A549 (cell line): ENCODE measurements around the gene RAB17. TPM values are rescaled to one million over a fixed set of nuclear protein-coding genes. Genes with fewer than 3 reads are reported as not detected.
A peak's percentile ranks its signal among the peaks of the same experiment; 100 is the strongest.

Experiments
- ATAC-seq, 2 experiments: fragments of 200-7000 bp in 1 of 2; fragments of >200 bp in 1 of 2; cut with Nextera tagmentation in 1 of 2; cut with Tn5 transposase in 1 of 2; 3 replicates each; pipeline versions ENCODE4 v1.8.0 to v1.9.1; 2018 to 2020; ENCODE audit warnings: mild to moderate bottlenecking in 1 of 2, moderate library complexity in 1 of 2
- CTCF ChIA-PET: fragments of 300-600 bp; sonication (Branson Sonifier 250); formaldehyde crosslinking; extraction: SDS; loops from one replicate; lab custom pipeline; 2021; ENCODE audit warnings: antibody characterized with exemption, inconsistent platforms; lab: Yijun Ruan, JAX
- POLR2A ChIA-PET: fragments of 350-600 bp; formaldehyde crosslinking; extraction: SDS; loops from one replicate; lab custom pipeline; 2021; ENCODE audit warnings: antibody characterized with exemption, inconsistent platforms; lab: Yijun Ruan, JAX
- DNase-seq, 2 experiments: peaks; one replicate each; pipeline versions ENCODE4 v3.0.0 to v3.0.0-alpha.2; 2011 to 2016; ENCODE audit warnings: low read depth in 1 of 2, low spot score in 1 of 2
- FAIRE-seq: peaks from 2 replicates; lab custom pipeline; 2011; peaks lifted over from hg19 to GRCh38; lab: Jason Lieb, UNC
- H3K27ac ChIP-seq, 2 experiments: fragments of >200 bp; sonication (Bioruptor Twin); formaldehyde crosslinking; 3 replicates each; pipeline ENCODE4 v1.5.1; 2016 to 2017
- H3K4me1 ChIP-seq: fragments of >200 bp; sonication (Bioruptor Twin); formaldehyde crosslinking; 3 replicates; pipeline ENCODE4 v1.6.1; 2016
- H3K4me2 ChIP-seq: fragments of >200 bp; sonication (Bioruptor Twin); formaldehyde crosslinking; 3 replicates; pipeline ENCODE4 v1.6.1; 2016
- H3K4me3 ChIP-seq: fragments of >200 bp; sonication (Bioruptor Twin); formaldehyde crosslinking; 3 replicates; pipeline ENCODE4 v1.5.1; 2016
- H3K9me3 ChIP-seq: fragments of >200 bp; sonication (Bioruptor Twin); formaldehyde crosslinking; 3 replicates; pipeline ENCODE4 v1.6.1; 2016
- CBX8 ChIP-seq: fragments of 200-600 bp; sonication (generic); IDR thresholded peaks from 2 replicates; pipeline ENCODE4 v1.6.1; 2016
- CHD2 ChIP-seq: fragments of 150-350 bp; IDR thresholded peaks from 2 replicates; pipeline ENCODE4 v1.6.1; 2014; ENCODE audit warnings: low read length; ENCODE audit not compliant: partially characterized antibody
- EHF ChIP-seq: fragments of 250-450 bp; sonication (Bioruptor Pico); IDR thresholded peaks from 2 replicates; pipeline ENCODE4 v1.5.0; 2020; ENCODE audit warnings: mild to moderate bottlenecking
- FOXS1 ChIP-seq: fragments of 250-450 bp; sonication (Bioruptor Pico); IDR thresholded peaks from 2 replicates; pipeline ENCODE4 v1.5.0; 2020; ENCODE audit warnings: mild to moderate bottlenecking, moderate library complexity
- HDAC2 ChIP-seq: fragments of 200-600 bp; sonication (generic); IDR thresholded peaks from 2 replicates; pipeline ENCODE4 v1.6.1; 2016
- HEYL ChIP-seq: fragments of 250-450 bp; sonication (Bioruptor Pico); IDR thresholded peaks from 2 replicates; pipeline ENCODE4 v1.8.0; 2021; ENCODE audit warnings: mild to moderate bottlenecking, moderate library complexity
- HOXB13 ChIP-seq: fragments of 250-450 bp; sonication (Bioruptor Pico); IDR thresholded peaks from 2 replicates; pipeline ENCODE4 v1.5.0; 2020; ENCODE audit warnings: low read depth, mild to moderate bottlenecking, moderate library complexity
- HOXB5 ChIP-seq: fragments of 250-450 bp; sonication (Bioruptor Pico); IDR thresholded peaks from 2 replicates; pipeline ENCODE4 v1.5.0; 2020; ENCODE audit warnings: mild to moderate bottlenecking, moderate library complexity
- JUN ChIP-seq, 2 experiments: fragments of >200 bp; sonication (Bioruptor Twin); formaldehyde crosslinking; IDR thresholded peaks; 2 replicates in 1 of 2; 3 replicates in 1 of 2; pipeline ENCODE4 v1.6.1; 2016 to 2017
- JUNB ChIP-seq: fragments of >200 bp; sonication (Bioruptor Twin); formaldehyde crosslinking; IDR thresholded peaks from 2 replicates; pipeline ENCODE4 v1.6.1; 2016
- MAFK ChIP-seq: fragments of 450-650 bp; IDR thresholded peaks from 2 replicates; pipeline ENCODE4 v1.6.1; 2014; ENCODE audit not compliant: partially characterized antibody
- MAZ ChIP-seq: fragments of 150-350 bp; IDR thresholded peaks from 2 replicates; pipeline ENCODE4 v1.6.1; 2014; ENCODE audit warnings: antibody characterized with exemption, low read depth, low read length, borderline replicate concordance
- NFE2L2 ChIP-seq: fragments of 150-350 bp; conservative IDR thresholded peaks from 2 replicates; pipeline ENCODE4 v1.6.1; 2014; ENCODE audit warnings: low read length
- NPAS2 ChIP-seq: fragments of 250-450 bp; sonication (Bioruptor Pico); IDR thresholded peaks from 2 replicates; pipeline ENCODE4 v1.8.0; 2022; ENCODE audit warnings: mild to moderate bottlenecking, moderate library complexity, borderline replicate concordance
- RNF2 ChIP-seq: fragments of 200-600 bp; sonication (generic); IDR thresholded peaks from 2 replicates; pipeline ENCODE4 v1.6.1; 2016; ENCODE audit warnings: low read depth, mild to moderate bottlenecking, antibody characterized with exemption, moderate library complexity, borderline replicate concordance
- SMC3 ChIP-seq: fragments of >200 bp; sonication (Bioruptor Twin); formaldehyde crosslinking; IDR thresholded peaks from 3 replicates; pipeline ENCODE4 v1.6.1; 2018; ENCODE audit warnings: inconsistent platforms
- SREBF2 ChIP-seq: fragments of 450-650 bp; IDR thresholded peaks from 2 replicates; pipeline ENCODE4 v1.6.1; 2014; ENCODE audit warnings: mild to moderate bottlenecking, moderate library complexity
- ZNF302 ChIP-seq: fragments of 250-450 bp; sonication (Bioruptor Pico); IDR thresholded peaks from 2 replicates; pipeline ENCODE4 v1.9.0; 2021; ENCODE audit warnings: inconsistent platforms, mild to moderate bottlenecking, moderate library complexity
- WGBS: methylation state at CpG from one replicate; pipeline ENCODE4 v1.1.6; 2017; ENCODE audit errors: missing lambda C conversion rate; 5-methylcytosine and 5-hydroxymethylcytosine counted together
- polyA plus RNA-seq, 4 experiments: library from polyadenylated mRNA; depleted of rRNA in 3 of 4; stranded (reverse); fragments of >200 nt; fragmentation: RNase III in 1 of 4; extraction: RNeasy Plus Mini Kit Qiagen cat#74134 plus additional on column Dnase treatment in 1 of 4; gene quantifications; 2 replicates in 3 of 4; 3 replicates in 1 of 4; pipeline ENCODE4 v1.2.3, GENCODE V29; 2011 to 2017

RAB17 gene
- polyA plus RNA-seq, 2 of the 4 experiments (the other 2 are of a cell fraction): 0.44 to 2.2 TPM

DNA sequence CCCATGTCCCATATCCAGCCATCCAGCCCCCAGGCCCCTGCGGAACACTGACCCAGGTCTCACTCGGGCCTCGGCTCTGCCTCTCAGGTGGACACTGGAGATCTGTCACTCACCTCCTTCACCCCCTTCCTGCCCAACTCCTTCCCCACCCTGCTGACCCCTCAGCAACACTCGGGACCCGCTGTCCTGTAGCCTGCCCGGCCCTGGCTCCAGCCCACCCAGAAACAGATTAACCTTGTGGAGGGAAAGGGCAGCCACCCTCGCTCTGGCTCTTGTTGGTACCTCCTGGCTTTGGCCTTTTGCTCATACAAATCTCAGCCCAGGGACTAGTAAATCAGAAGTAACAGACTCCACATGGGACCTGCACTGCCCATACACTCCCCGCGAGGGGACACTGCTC lies 53.9 kb downstream of the RAB17 start:
- ChIA-PET POLR2A (no interaction called here), CTCF (interaction anchor here (1.3 to 2.8 kb wide), 4 partner anchors 24 to 126 kb away, joined by 4 to 16 read pairs (median 4); no protein-coding TSS in a partner anchor)
- Histone ChIP-seq H3K9me3 (no peaks in the 10 kb centered on the region), H3K4me1 (peaks cover 59% of the 10 kb centered on the region), H3K27ac (peak overlapping the region in 1 of 2 experiments; percentile 18; a peak in 1 of 6 replicates), H3K4me2 (no peak overlapping the region), H3K4me3 (no peak overlapping the region)
- WGBS: 92% methylated on average over 6 of the region's 9 CpGs
- no peak for TF ChIP-seq FOXS1 (CRISPR knock-in tag)
- TF ChIP-seq SMC3: no peak
- DNase-seq (no peak), FAIRE-seq (no peak), ATAC-seq (no peak)

DNA sequence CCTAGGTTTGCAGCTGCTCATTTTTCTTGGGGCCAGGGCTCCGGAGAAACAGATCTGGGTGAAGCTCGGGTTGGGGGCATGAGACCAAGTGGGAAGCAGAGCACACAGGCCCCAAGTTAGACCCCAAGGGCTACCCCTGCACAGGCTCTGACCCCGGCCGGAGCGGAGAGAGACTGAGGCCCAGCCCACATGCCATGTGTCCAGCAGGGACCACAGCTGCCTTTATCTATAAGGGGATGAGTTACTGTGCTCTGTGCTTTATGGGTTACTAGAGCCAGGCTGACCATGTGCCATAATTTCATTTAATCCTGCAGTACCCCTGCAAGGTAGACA lies 54.5 kb downstream of the RAB17 start:
- FAIRE-seq: no peak

DNA sequence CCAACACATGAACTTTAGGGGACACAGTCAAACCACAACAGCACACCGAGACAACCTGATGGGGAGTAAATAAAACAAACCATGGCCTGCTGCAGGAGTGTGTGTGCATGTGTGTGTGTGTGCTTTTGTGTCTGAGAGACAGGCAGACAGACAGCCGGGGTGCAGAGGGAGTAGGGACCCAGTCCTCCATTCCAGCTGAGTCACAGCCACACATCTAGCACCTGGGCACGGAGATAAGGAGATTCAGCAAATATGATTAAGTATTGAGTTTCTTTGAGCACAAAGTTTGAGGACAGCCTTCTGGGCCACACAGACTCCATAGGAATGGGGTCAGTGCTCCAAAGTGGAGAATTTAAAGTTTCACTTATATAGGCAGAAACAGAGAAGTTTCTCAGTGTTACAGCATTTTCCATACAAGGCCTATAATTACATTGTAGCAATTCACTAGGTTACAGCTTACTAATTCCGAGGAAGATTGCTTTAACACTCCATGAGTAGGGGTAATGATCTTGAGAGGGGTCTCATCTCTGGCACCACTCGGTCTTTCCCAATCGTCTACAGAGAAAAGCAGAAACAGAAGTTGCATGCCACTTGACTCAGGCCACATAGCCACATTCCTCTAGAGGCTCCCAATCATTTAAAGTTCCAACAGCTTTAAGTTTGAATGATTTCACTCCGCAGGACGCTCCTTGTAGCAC lies 55.0 kb downstream of the RAB17 start:
- H3K4me1 ChIP-seq: peaks cover 48% of the 10 kb centered on the region
- ATAC-seq: no peak
- H3K9me3 ChIP-seq: no peaks in the 10 kb centered on the region
- POLR2A ChIA-PET: no interaction called here
- peak overlapping the region in 1 of 2 experiments; percentile 34; a peak in 3 of 6 replicates for H3K27ac ChIP-seq
- no peak overlapping the region for H3K4me2 ChIP-seq
- no peak for DNase-seq
- 93% methylated on average over 8 of the region's 8 CpGs for WGBS
- no peak overlapping the region for H3K4me3 ChIP-seq
- CTCF ChIA-PET: interaction anchor here (1.2 to 2.8 kb wide), 4 partner anchors 23 to 125 kb away, joined by 3 to 16 read pairs (median 4); no protein-coding TSS in a partner anchor
- TF ChIP-seq EHF (CRISPR knock-in tag) (no peak), NFE2L2 (no peak), JUNB (no peak), RNF2 (no peak), ZNF302 (CRISPR knock-in tag) (no peak), HOXB5 (CRISPR knock-in tag) (no peak), HOXB13 (CRISPR knock-in tag) (no peak), NPAS2 (CRISPR knock-in tag) (no peak), CBX8 (no peak), SREBF2 (no peak)
- no peak for FAIRE-seq

More for the DNA sequence above, 54.5 kb downstream of the RAB17 start:
- H3K4me3 ChIP-seq: no peak overlapping the region
- peak overlapping the region in 1 of 2 experiments; percentile 34; a peak in 1 of 6 replicates for H3K27ac ChIP-seq
- no peak for DNase-seq
- ChIA-PET CTCF (interaction anchor here (1.2 to 2.8 kb wide), 5 partner anchors 23 to 126 kb away, joined by 3 to 16 read pairs (median 4); no protein-coding TSS in a partner anchor), POLR2A (no interaction called here)
- ATAC-seq: no peak
- no peaks in the 10 kb centered on the region for H3K9me3 ChIP-seq
- H3K4me1 ChIP-seq: peaks cover 53% of the 10 kb centered on the region
- 94% methylated on average over 5 of the region's 5 CpGs for WGBS
- H3K4me2 ChIP-seq: no peak overlapping the region
- TF ChIP-seq JUN (IDR thresholded peaks at IDR 0.05) (no peak), ZNF302 (CRISPR knock-in tag) (no peak)

DNA sequence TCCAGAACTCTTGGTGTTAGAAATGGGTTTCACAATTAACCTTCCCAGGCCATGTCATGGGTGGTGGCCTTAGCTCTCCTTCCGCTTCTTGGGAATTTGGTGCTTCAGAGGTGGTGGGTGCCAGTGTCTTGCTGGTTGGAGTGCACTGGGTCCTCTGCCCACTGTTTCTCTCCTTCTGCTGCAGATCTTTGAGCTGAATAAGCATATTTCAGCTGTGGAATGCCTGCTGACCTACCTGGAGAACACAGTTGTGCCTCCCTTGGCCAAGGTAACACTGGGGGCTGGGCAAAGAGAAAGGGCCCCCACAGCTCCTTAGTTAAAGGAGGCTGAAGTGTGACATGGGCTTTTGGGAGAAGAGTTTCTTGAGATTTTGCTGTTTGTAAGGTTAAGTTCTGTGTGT lies 56.2 kb downstream of the RAB17 start:
- no peak for DNase-seq
- WGBS: 90% methylated on average over 1 of the region's 1 CpG
- no peak for FAIRE-seq
- Histone ChIP-seq H3K4me2 (no peak overlapping the region), H3K27ac (peak overlapping the region in 1 of 2 experiments; percentile 46; a peak in 3 of 6 replicates), H3K4me3 (no peak overlapping the region)
- TF ChIP-seq CHD2: no peak
- TF ChIP-seq NPAS2 (CRISPR knock-in tag): no peak
- no peak for TF ChIP-seq HDAC2
- TF ChIP-seq FOXS1 (CRISPR knock-in tag): no peak
- TF ChIP-seq MAZ: no peak
- TF ChIP-seq HEYL (CRISPR knock-in tag): no peak
- no peak for TF ChIP-seq SMC3
- peak; percentile 62 for TF ChIP-seq MAFK
- TF ChIP-seq, all 56 proteins: peak for 1
- H3K9me3 ChIP-seq: no peaks in the 10 kb centered on the region
- ChIA-PET CTCF (interaction anchor here (1.3 to 3.8 kb wide), 4 partner anchors 21 to 63 kb away, joined by 3 to 29 read pairs (median 18); no protein-coding TSS in a partner anchor), POLR2A (no interaction called here)
- ATAC-seq: no peak
- H3K4me1 ChIP-seq: peaks cover 37% of the 10 kb centered on the region
